AG04449 (cell line): ENCODE measurements around the gene LRP2.

Experiments
- CTCF ChIA-PET: fragments of 350-600 bp; formaldehyde crosslinking; extraction: SDS; loops from one replicate; lab custom pipeline; 2021; ENCODE audit warnings: antibody characterized with exemption; lab: Yijun Ruan, JAX
- POLR2A ChIA-PET: fragments of 400-600, 350-600 bp; formaldehyde crosslinking; extraction: SDS; loops from one replicate; lab custom pipeline; 2020; ENCODE audit warnings: antibody characterized with exemption, inconsistent platforms; lab: Yijun Ruan, JAX
- DNase-seq: peaks from one replicate; pipeline ENCODE4 v3.0.0-alpha.2; 2010; ENCODE audit warnings: low read depth, low spot score
- H3K4me3 ChIP-seq: 2 replicates; pipeline ENCODE4 v1.5.1; 2011; ENCODE audit warnings: low read depth, mild to moderate bottlenecking, control low read depth, low read length
- CTCF ChIP-seq: IDR thresholded peaks from one replicate; pipeline ENCODE4 v1.5.1; 2011; ENCODE audit warnings: mild to moderate bottlenecking, moderate library complexity, low read length, control low read depth, inconsistent platforms; ENCODE audit not compliant: insufficient read depth; ENCODE audit errors: missing control alignments

Gene LRP2

GRCh38 chr2:169294001-169294675, 68.2 kb downstream of the LRP2 start:
- no peak for DNase-seq
- POLR2A ChIA-PET, result no interaction called here

GRCh38 chr2:169291517-169291916, 70.8 kb downstream of the LRP2 start:
- POLR2A ChIA-PET, result no interaction called here
- no peak overlapping the region for H3K4me3 ChIP-seq
- CTCF ChIA-PET, result no interaction called here
- TF ChIP-seq CTCF, result no peak
- no peak for DNase-seq

More at GRCh38 chr2:169294001-169294675, 68.2 kb downstream of the LRP2 start:
- CTCF ChIA-PET, result no interaction called here
- TF ChIP-seq CTCF, result no peak
- H3K4me3 ChIP-seq, result no peak overlapping the region

GRCh38 chr2:169290433-169290832, 71.9 kb downstream of the LRP2 start:
- H3K4me3 ChIP-seq, result no peak overlapping the region
- CTCF ChIA-PET, result no interaction called here
- no peak for TF ChIP-seq CTCF
- POLR2A ChIA-PET, result no interaction called here
- DNase-seq, result no peak

GRCh38 chr2:169287666-169288065, 74.7 kb downstream of the LRP2 start:
- no peak for DNase-seq
- ChIA-PET CTCF (no interaction called here), POLR2A (no interaction called here)
- H3K4me3 ChIP-seq, result no peak overlapping the region
- TF ChIP-seq CTCF, result no peak

GRCh38 chr2:169286624-169287231, 75.6 kb downstream of the LRP2 start:
- no peak for DNase-seq
- H3K4me3 ChIP-seq, result no peak overlapping the region
- TF ChIP-seq CTCF, result no peak
- ChIA-PET POLR2A (no interaction called here), CTCF (no interaction called here)

GRCh38 chr2:169285531-169286235, 76.7 kb downstream of the LRP2 start:
- POLR2A ChIA-PET, result no interaction called here
- H3K4me3 ChIP-seq, result no peak overlapping the region
- no peak for TF ChIP-seq CTCF
- CTCF ChIA-PET, result no interaction called here
- no peak for DNase-seq
